Choroid plexus epithelial cell (primary cell): ENCODE results near the gene TAF8.
"Not testable (repeated sequence)": the region's sequence is repeated elsewhere in the genome, so short reads cannot be mapped to it uniquely, and the experiment has no call there.

Experiments
- DNase-seq: peaks from one replicate; pipeline ENCODE4 v3.0.0-alpha.2; 2010; ENCODE audit warnings: low read depth
- H3K4me3 ChIP-seq: 2 replicates; pipeline ENCODE4 v1.5.1; 2011; ENCODE audit warnings: low read depth, mild to moderate bottlenecking, control low read depth, low read length, moderate library complexity
- TF ChIP-seq, protein P1 (sequence below): conservative IDR thresholded peaks from 2 replicates; pipeline ENCODE4 v1.5.1; 2011; ENCODE audit warnings: low read depth, mild to moderate bottlenecking, control low read depth, inconsistent platforms, low read length, moderate library complexity

TAF8 gene

DNA sequence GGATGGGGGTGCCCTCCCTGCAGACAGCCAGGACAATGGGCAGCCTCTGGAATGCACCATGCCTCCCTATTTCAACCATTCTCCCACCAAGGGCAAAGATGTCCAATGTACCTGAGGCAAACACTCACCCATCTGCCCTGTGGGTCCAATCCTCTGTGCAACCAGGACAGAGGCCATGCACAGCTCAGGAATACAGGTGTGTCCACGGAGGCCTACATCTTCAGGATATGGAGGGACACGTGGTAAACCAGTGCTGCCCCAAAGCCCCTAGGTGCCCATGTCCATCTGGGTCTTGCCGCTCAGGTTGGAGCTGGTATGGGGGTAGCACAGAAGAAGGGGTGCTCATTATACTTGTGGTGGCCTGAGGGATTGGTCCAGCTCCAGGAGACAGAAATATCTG lies 20.4 kb upstream of the TAF8 start:
- no peak for DNase-seq
- TF ChIP-seq, protein P1, sequence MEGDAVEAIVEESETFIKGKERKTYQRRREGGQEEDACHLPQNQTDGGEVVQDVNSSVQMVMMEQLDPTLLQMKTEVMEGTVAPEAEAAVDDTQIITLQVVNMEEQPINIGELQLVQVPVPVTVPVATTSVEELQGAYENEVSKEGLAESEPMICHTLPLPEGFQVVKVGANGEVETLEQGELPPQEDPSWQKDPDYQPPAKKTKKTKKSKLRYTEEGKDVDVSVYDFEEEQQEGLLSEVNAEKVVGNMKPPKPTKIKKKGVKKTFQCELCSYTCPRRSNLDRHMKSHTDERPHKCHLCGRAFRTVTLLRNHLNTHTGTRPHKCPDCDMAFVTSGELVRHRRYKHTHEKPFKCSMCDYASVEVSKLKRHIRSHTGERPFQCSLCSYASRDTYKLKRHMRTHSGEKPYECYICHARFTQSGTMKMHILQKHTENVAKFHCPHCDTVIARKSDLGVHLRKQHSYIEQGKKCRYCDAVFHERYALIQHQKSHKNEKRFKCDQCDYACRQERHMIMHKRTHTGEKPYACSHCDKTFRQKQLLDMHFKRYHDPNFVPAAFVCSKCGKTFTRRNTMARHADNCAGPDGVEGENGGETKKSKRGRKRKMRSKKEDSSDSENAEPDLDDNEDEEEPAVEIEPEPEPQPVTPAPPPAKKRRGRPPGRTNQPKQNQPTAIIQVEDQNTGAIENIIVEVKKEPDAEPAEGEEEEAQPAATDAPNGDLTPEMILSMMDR: no peak
- no peak overlapping the region for H3K4me3 ChIP-seq

- no peak overlapping the region for H3K4me3 ChIP-seq
- TF ChIP-seq, protein P1: no peak
- DNase-seq: peak; percentile 70
Measured at GRCh38 chr6:42030585-42031506, 19.5 kb upstream of the TAF8 start.

- H3K4me3 ChIP-seq: no peak overlapping the region
- DNase-seq: no peak
- TF ChIP-seq, protein P1: no peak
Measured at GRCh38 chr6:42032366-42032765, 18.0 kb upstream of the TAF8 start.

- H3K4me3 ChIP-seq, DNase-seq: not testable (repeated sequence)
Measured at GRCh38 chr6:42037669-42038068, 12.7 kb upstream of the TAF8 start.

- no peak for DNase-seq
- TF ChIP-seq, protein P1: no peak
- H3K4me3 ChIP-seq: no peak overlapping the region
Measured at GRCh38 chr6:42038163-42038562, 12.2 kb upstream of the TAF8 start.

DNA sequence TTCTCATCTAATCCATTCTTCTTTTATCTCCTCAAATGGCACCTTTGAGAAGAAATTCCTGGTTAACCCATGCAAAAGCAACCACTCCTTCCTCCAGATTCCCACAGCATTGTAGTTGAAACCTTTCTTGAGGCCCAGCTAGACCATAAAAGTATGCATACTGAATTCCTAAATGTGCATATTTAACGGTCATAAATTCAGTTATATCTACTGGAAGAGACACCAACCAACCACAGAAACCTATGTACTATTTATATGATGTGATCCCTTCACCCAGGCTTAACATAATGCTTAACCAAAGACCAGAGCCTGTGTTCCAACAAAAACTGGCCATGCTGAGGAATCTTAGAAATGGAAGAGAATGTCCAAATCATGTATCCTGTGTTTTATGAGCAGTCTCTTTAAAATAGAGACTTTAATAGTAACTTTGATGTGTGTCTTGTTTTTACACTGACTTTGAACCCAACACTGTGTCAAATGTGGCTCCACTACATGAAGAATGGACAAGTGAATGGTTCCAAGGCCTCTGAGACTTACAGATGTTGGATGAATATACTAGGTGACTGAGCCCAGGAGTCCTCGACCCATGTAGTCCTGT lies 11.4 kb upstream of the TAF8 start:
- no peak for DNase-seq
- H3K4me3 ChIP-seq: no peak overlapping the region
- TF ChIP-seq, protein P1: no peak

GRCh38 chr6:42040856-42041480 lies 9.4 kb upstream of the TAF8 start:
- no peak for DNase-seq

More at GRCh38 chr6:42040856-42041480, 9.4 kb upstream of the TAF8 start:
- H3K4me3 ChIP-seq: no peak overlapping the region
- TF ChIP-seq, protein P1: no peak
